ENCODE data around the gene CCDC191. TPM values are rescaled to one million over a fixed set of nuclear protein-coding genes. Genes with fewer than 3 reads are reported as not detected.

The CCDC191 gene
- total RNA-seq, 1 donor from 2014 or later, result 1.6 TPM

- TF ChIP-seq, protein P1, sequence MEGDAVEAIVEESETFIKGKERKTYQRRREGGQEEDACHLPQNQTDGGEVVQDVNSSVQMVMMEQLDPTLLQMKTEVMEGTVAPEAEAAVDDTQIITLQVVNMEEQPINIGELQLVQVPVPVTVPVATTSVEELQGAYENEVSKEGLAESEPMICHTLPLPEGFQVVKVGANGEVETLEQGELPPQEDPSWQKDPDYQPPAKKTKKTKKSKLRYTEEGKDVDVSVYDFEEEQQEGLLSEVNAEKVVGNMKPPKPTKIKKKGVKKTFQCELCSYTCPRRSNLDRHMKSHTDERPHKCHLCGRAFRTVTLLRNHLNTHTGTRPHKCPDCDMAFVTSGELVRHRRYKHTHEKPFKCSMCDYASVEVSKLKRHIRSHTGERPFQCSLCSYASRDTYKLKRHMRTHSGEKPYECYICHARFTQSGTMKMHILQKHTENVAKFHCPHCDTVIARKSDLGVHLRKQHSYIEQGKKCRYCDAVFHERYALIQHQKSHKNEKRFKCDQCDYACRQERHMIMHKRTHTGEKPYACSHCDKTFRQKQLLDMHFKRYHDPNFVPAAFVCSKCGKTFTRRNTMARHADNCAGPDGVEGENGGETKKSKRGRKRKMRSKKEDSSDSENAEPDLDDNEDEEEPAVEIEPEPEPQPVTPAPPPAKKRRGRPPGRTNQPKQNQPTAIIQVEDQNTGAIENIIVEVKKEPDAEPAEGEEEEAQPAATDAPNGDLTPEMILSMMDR (IDR thresholded peaks at IDR 0.05; ENCODE audit: insufficient read depth, low read length, severe bottlenecking), result no peak
- Histone ChIP-seq H3K27me3 (ENCODE audit: control insufficient read depth, insufficient read depth, low read length) (no peaks in the 10 kb centered on the region), H3K4me3 (ENCODE audit: low read depth, low read length) (no peak overlapping the region), H3K36me3 (ENCODE audit: control insufficient read depth, insufficient read depth, low read length) (no peaks in the 10 kb centered on the region)
- FAIRE-seq (no peak), DNase-seq (ENCODE audit: low read depth) (no peak)
Measured at GRCh38 chr3:113953677-113954076, 102.6 kb downstream of the CCDC191 start.

DNA sequence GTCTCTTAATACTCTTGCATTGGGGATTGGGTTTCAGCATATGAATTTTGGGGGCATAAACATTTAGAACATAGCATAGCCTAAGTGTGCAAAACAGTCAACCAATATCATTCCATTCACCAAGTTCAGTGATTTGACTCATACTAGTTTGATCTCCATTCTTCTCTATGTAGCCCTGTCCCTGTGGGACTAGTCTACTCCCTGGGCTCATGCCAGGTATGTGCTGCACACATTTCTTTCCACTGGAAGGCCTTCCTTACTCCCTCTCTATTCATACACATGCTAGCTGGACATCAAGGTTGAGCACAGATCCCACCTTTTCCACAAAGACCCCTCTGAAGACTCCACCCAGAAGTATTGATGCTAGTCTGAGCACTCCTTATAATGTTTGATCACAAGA is 103.4 kb downstream of the CCDC191 start:
- Histone ChIP-seq H3K4me3 (ENCODE audit: low read depth, low read length) (no peak overlapping the region), H3K27me3 (ENCODE audit: control insufficient read depth, insufficient read depth, low read length) (no peaks in the 10 kb centered on the region), H3K36me3 (ENCODE audit: control insufficient read depth, insufficient read depth, low read length) (no peaks in the 10 kb centered on the region)
- FAIRE-seq, result no peak
- TF ChIP-seq, protein P1 (IDR thresholded peaks at IDR 0.05; ENCODE audit: insufficient read depth, low read length, severe bottlenecking), result no peak
- no peak for DNase-seq (ENCODE audit: low read depth)

DNA sequence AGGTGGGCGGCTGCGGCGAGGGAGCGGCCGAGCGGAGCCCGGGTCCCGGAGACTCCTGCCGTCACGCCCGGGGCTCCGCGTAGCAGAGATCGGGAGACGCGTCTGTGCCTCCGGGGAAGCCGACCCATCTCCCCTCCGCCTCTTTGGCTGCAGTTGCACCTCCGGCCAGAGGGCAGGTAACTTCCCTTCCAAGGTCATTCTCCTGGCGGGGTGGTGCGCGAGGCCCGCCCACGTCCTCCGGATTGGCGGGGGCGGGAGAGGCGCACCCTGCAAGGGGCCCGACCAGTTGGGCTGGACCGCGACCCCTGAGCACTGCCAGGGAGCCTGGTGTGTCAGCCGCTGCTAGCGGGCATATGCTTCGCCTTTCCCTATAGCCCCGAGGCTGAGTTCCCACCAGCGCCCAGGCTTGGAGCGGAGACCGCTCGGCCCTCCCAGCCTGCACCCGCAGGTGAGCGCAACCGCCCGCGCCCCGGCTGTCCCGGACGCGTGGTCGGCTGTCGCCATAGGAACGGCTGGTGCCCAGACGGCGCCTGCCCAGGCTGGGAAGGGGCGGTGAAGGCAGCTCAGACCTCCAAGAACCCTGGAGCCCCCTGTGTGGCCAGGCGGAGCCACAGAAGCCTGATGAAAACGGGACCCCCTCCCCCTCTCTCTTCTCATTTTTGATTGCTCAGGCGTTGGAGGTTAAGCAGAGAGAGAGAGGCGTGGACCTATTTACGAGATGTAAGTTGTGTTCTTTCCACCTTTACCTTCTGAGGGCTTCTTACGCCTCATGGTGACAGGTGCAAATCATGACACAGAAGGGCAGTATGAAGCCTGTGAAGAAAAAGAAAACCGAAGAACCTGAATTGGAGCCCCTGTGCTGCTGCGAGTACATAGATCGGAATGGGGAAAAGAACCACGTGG is 108.1 kb downstream of the CCDC191 start:
- FAIRE-seq, result no peak
- TF ChIP-seq, protein P1 (IDR thresholded peaks at IDR 0.05; ENCODE audit: insufficient read depth, low read length, severe bottlenecking), result no peak

DNA sequence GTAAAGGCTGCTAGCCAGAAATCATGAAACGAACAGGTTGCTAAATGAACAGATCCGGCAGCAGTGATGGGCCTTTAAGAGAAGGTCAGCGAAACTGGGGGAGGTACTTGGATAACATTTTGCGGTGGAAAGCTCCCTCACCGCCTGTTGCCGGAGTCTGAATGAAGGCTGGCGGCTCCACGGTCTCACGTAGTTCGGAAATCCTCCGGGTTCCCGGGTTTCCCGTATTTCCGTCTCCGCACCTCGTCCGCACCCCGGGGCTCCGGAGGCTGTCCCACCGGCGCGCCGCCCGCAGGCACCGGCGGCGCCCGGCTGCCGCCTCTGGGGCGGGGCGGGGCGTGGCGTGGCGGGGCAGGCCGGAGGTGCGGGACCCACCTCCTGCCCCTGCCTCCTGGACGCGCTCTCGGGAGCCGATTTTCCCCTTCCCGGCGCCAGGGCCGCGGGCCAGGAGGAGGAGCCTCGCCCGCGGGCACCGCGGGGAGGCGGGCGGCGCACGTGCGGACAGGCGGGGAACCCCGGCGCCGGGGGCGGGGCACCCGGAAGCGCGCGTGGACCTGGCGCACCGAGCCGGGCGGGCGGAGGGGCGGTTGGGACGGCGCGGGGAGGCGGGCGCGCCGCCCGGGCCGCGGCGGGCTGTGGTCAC is 108.8 kb downstream of the CCDC191 start, which contains the start of gene ZDHHC23:
ZDHHC23 (plus strand) TSS at position 642 of the 643 bp plus-strand sequence. CDS start 790 bp downstream, outside the sequence.
- Histone ChIP-seq H3K27me3 (ENCODE audit: control insufficient read depth, insufficient read depth, low read length) (no peaks in the 10 kb centered on the region), H3K36me3 (ENCODE audit: control insufficient read depth, insufficient read depth, low read length) (no peaks in the 10 kb centered on the region), H3K4me3 (ENCODE audit: low read depth, low read length) (peak within 1 kb of the TSS; percentile 47)
- no peak for FAIRE-seq
- DNase-seq (ENCODE audit: low read depth), result peak; percentile 37
- TF ChIP-seq, protein P1 (IDR thresholded peaks at IDR 0.05; ENCODE audit: insufficient read depth, low read length, severe bottlenecking), result no peak

More for the DNA sequence above, 108.1 kb downstream of the CCDC191 start:
- Histone ChIP-seq H3K36me3 (ENCODE audit: control insufficient read depth, insufficient read depth, low read length) (no peaks in the 10 kb centered on the region), H3K4me3 (ENCODE audit: low read depth, low read length) (peak overlapping the region; percentile 47), H3K27me3 (ENCODE audit: control insufficient read depth, insufficient read depth, low read length) (no peaks in the 10 kb centered on the region)
- DNase-seq (ENCODE audit: low read depth), result peak; percentile 14

GRCh38 chr3:113946831-113947230 is 109.5 kb downstream of the CCDC191 start:
- H3K27me3 ChIP-seq (ENCODE audit: control insufficient read depth, insufficient read depth, low read length), result no peaks in the 10 kb centered on the region
- H3K36me3 ChIP-seq (ENCODE audit: control insufficient read depth, insufficient read depth, low read length), result no peaks in the 10 kb centered on the region
- TF ChIP-seq, protein P1 (IDR thresholded peaks at IDR 0.05; ENCODE audit: insufficient read depth, low read length, severe bottlenecking), result no peak
- no peak for FAIRE-seq
- peak overlapping the region; percentile 47 for H3K4me3 ChIP-seq (ENCODE audit: low read depth, low read length)
- DNase-seq (ENCODE audit: low read depth), result no peak
